Measurements from ENCODE around the gene CBFB. TPM values are rescaled to one million over a fixed set of nuclear protein-coding genes. Genes with fewer than 3 reads are reported as not detected.

CBFB gene
- total RNA-seq, 1 experiment from 2014 or later: 76.3 TPM

GRCh38 chr16:67023689-67024088, 5.3 kb upstream of the CBFB start:
- Histone ChIP-seq H3K9me3 (ENCODE audit: control insufficient read depth, low read depth, low read length) (no peaks in the 10 kb centered on the region), H3K23me2 (ENCODE audit: insufficient read length, low read depth, low read length, poor library complexity, severe bottlenecking) (peaks cover 5% of the 10 kb centered on the region), H3K9ac (ENCODE audit: extremely low read depth, insufficient read length, low read length) (no peak overlapping the region), H3K56ac (ENCODE audit: insufficient read length, low read depth, low read length) (no peak overlapping the region), H3K27me3 (ENCODE audit: insufficient read depth, low read length) (no peaks in the 10 kb centered on the region), H3T11ph (ENCODE audit: low read length) (no peak overlapping the region), H3K14ac (ENCODE audit: insufficient read depth, low read length) (no peak overlapping the region), H4K20me1 (ENCODE audit: control insufficient read depth, insufficient read depth, insufficient read length) (no peaks in the 10 kb centered on the region), H3K4me1 (ENCODE audit: insufficient read depth, low read length) (no peaks in the 10 kb centered on the region), H2BK20ac (ENCODE audit: low read depth, low read length, poor library complexity, severe bottlenecking) (no peak overlapping the region), H4K8ac (replicated peaks; ENCODE audit: insufficient read length, low read depth, low read length) (no peak overlapping the region), H3K4ac (ENCODE audit: low read depth, low read length) (no peak overlapping the region), H2BK120ac (ENCODE audit: low read depth, low read length, poor library complexity, severe bottlenecking) (no peak overlapping the region), H3K79me2 (ENCODE audit: insufficient read depth, low read length) (no peaks in the 10 kb centered on the region), H3K18ac (ENCODE audit: insufficient read length, low read depth, low read length) (no peak overlapping the region), H4K5ac (ENCODE audit: insufficient read length, low read depth, low read length) (no peak overlapping the region), H3K23ac (ENCODE audit: insufficient read length, low read depth, low read length) (no peak overlapping the region), H3K27ac (ENCODE audit: insufficient read length, low read depth, low read length) (no peak overlapping the region), H2AFZ (ENCODE audit: low read length) (no peak overlapping the region), H2BK15ac (ENCODE audit: low read depth, low read length) (no peak overlapping the region), H2AK5ac (ENCODE audit: insufficient read length, low read length) (no peak overlapping the region), H3K79me1 (ENCODE audit: insufficient read depth, low read depth, low read length, poor library complexity, severe bottlenecking) (no peaks in the 10 kb centered on the region), H4K91ac (ENCODE audit: insufficient read length, low read depth, low read length) (no peak overlapping the region), H2BK12ac (ENCODE audit: insufficient read length, low read depth, low read length) (no peak overlapping the region), H3K4me2 (ENCODE audit: insufficient read depth, insufficient read length, low read length) (no peak overlapping the region), H2BK5ac (ENCODE audit: insufficient read length, low read length) (no peak overlapping the region)
- Mint-ChIP-seq H3K4me3 (no peak overlapping the region), H3K27me3 (ENCODE audit: low read depth) (peaks cover 6% of the 10 kb centered on the region), H3K9me3 (no peaks in the 10 kb centered on the region), H3K27ac (no peak overlapping the region; a peak in 1 of 7 replicates), H3K36me3 (ENCODE audit: insufficient read depth in 1 of 3, low read depth in 3 of 3) (no peaks in the 10 kb centered on the region), H3K4me1 (peaks cover 6 to 11% of the 10 kb centered on the region in 2 experiments)
- TF ChIP-seq CTCF (conservative IDR thresholded peaks at IDR 0.05): no peak
- DNase-seq: no peak
- WGBS (ENCODE audit: extremely low coverage, insufficient read length, low lambda C conversion rate): no CpG with 5 or more reads among the region's 1 CpG
